Mesendoderm (in vitro differentiated cells): ENCODE results near the gene SHROOM4.

Experiments used
- DNase-seq: peaks from one replicate; pipeline ENCODE4 v3.0.0; 2013
- H2AK5ac ChIP-seq: 2 replicates; pipeline ENCODE4 v1.6.1; 2013; ENCODE audit warnings: low read length, inconsistent platforms
- H2BK120ac ChIP-seq: 2 replicates; pipeline ENCODE4 v1.6.1; 2013; ENCODE audit warnings: low read depth, mild to moderate bottlenecking, low read length, moderate library complexity, mixed read lengths
- H2BK15ac ChIP-seq: replicated peaks from 2 replicates; pipeline ENCODE4 v1.6.1; 2013; ENCODE audit warnings: low read depth, mild to moderate bottlenecking, moderate library complexity
- H2BK5ac ChIP-seq: 2 replicates; pipeline ENCODE4 v1.6.1; 2013; ENCODE audit warnings: low read length, inconsistent platforms
- H3K18ac ChIP-seq: 2 replicates; pipeline ENCODE4 v1.6.1; 2013; ENCODE audit warnings: mild to moderate bottlenecking, low read length, mixed read lengths
- H3K23ac ChIP-seq: one replicate; pipeline ENCODE4 v1.6.1; 2013; ENCODE audit warnings: low read length
- H3K27ac ChIP-seq: 2 replicates; pipeline ENCODE4 v1.5.1; 2013; ENCODE audit warnings: low read depth, mild to moderate bottlenecking, inconsistent platforms, low read length, moderate library complexity
- H3K27me3 ChIP-seq: 2 replicates; pipeline ENCODE4 v1.6.1; 2013; ENCODE audit warnings: low read length, control low read depth, mild to moderate bottlenecking, inconsistent platforms; ENCODE audit not compliant: insufficient read depth, poor library complexity
- H3K36me3 ChIP-seq: 2 replicates; pipeline ENCODE4 v1.6.1; 2013; ENCODE audit warnings: low read length, inconsistent platforms; ENCODE audit not compliant: control insufficient read depth, insufficient read depth
- H3K4ac ChIP-seq: one replicate; pipeline ENCODE4 v1.6.1; 2013; ENCODE audit warnings: low read depth, mild to moderate bottlenecking, low read length, moderate library complexity
- H3K4me1 ChIP-seq: 2 replicates; pipeline ENCODE4 v1.6.1; 2013; ENCODE audit warnings: low read depth, low read length, inconsistent platforms; ENCODE audit not compliant: control insufficient read depth
- H3K4me2 ChIP-seq: 2 replicates; pipeline ENCODE4 v1.6.1; 2013; ENCODE audit warnings: low read length
- H3K4me3 ChIP-seq: 2 replicates; pipeline ENCODE4 v1.5.1; 2013; ENCODE audit warnings: mild to moderate bottlenecking, low read length
- H3K56ac ChIP-seq: one replicate; pipeline ENCODE4 v1.6.1; 2013; ENCODE audit warnings: low read length
- H3K79me1 ChIP-seq: 2 replicates; pipeline ENCODE4 v1.6.1; 2013; ENCODE audit warnings: low read length, inconsistent platforms
- H3K79me2 ChIP-seq: 2 replicates; pipeline ENCODE4 v1.6.1; 2013; ENCODE audit warnings: mild to moderate bottlenecking, low read length; ENCODE audit not compliant: control insufficient read depth, insufficient read depth
- H3K9ac ChIP-seq: 2 replicates; pipeline ENCODE4 v1.6.1; 2013; ENCODE audit warnings: low read length, inconsistent platforms
- H4K5ac ChIP-seq: one replicate; pipeline ENCODE4 v1.6.1; 2013; ENCODE audit warnings: low read length
- H4K8ac ChIP-seq: one replicate; pipeline ENCODE4 v1.6.1; 2013; ENCODE audit warnings: low read depth, mild to moderate bottlenecking, control low read depth, low read length, moderate library complexity
- WGBS: extraction: QIAGEN DNeasy Blood & Tissue Kit; methylation state at CpG from one replicate; pipeline ENCODE4 v1.1.7; 2013; ENCODE audit warnings: low lambda C conversion rate, missing lambda C conversion rate; ENCODE audit not compliant: insufficient coverage; ENCODE audit errors: extremely low coverage; 5-methylcytosine and 5-hydroxymethylcytosine counted together

The SHROOM4 gene

DNA sequence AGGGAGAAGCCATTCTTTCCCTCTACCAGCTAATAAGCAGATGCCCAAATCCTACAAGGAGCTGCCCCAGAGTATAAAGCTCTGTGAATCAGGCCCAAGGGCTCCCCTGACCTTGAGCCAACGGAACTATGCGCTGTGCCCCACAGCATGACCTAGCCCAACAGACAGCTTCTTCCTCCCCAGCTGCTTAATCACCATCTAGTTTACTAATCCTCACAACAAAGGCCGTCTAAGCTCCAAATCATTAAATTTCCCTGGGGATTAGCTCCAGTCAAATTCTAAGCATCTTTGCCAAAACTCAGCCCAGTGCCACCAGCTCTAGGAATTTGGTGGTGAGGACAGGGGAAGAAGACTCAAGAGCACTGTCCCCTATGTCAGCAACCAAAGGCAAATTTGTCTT, 113.1 kb downstream of the SHROOM4 start:
- no peaks in the 10 kb centered on the region for H3K36me3 ChIP-seq
- DNase-seq: peak; percentile 59
- H2BK5ac ChIP-seq: no peak overlapping the region
- H3K56ac ChIP-seq: peak overlapping the region; percentile 42
- no peaks in the 10 kb centered on the region for H3K27me3 ChIP-seq
- no peaks in the 10 kb centered on the region for H3K79me1 ChIP-seq
- H3K9ac ChIP-seq: no peak overlapping the region
- H4K8ac ChIP-seq: no peak overlapping the region
- WGBS: no CpG with 5 or more reads among the region's 3 CpGs
- H3K27ac ChIP-seq: peak overlapping the region; percentile 19
- H2BK15ac ChIP-seq: no peak overlapping the region
- no peak overlapping the region for H3K4me3 ChIP-seq
- H4K5ac ChIP-seq: no peak overlapping the region
- H2BK120ac ChIP-seq: no peak overlapping the region
- H3K4ac ChIP-seq: peak overlapping the region; percentile 36
- no peak overlapping the region for H3K18ac ChIP-seq
- H3K79me2 ChIP-seq: no peaks in the 10 kb centered on the region
- no peak overlapping the region for H2AK5ac ChIP-seq
- H3K4me1 ChIP-seq: peaks cover 3% of the 10 kb centered on the region
- H3K23ac ChIP-seq: no peak overlapping the region
- no peak overlapping the region for H3K4me2 ChIP-seq

DNA sequence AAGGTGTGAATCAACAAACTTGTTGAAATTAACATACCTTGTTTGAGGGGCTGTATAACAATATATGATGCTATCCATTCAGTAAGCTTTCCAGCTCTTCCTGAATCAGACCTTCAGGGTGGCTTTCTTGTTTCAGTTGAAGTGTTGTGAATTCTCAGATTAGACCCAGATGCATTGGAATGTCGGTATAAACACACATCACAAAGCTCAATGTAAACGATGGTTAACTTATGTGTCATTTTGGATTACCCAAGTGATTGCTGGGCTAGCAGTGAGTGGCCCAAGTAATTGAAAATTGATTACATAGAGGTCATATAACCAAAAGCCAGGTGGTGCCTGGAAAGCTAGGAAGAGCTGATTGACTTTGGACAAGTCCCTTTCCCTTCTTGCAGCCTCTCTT, 115.0 kb downstream of the SHROOM4 start:
- Histone ChIP-seq H3K56ac (no peak overlapping the region), H2BK15ac (no peak overlapping the region), H3K4me3 (no peak overlapping the region), H3K27ac (peak overlapping the region; percentile 66), H3K4me1 (peaks cover 3% of the 10 kb centered on the region), H3K79me1 (no peaks in the 10 kb centered on the region), H2BK5ac (no peak overlapping the region), H3K27me3 (no peaks in the 10 kb centered on the region), H2AK5ac (no peak overlapping the region), H4K8ac (no peak overlapping the region), H4K5ac (no peak overlapping the region), H3K18ac (no peak overlapping the region), H3K4me2 (no peak overlapping the region), H2BK120ac (no peak overlapping the region), H3K23ac (no peak overlapping the region), H3K4ac (no peak overlapping the region), H3K9ac (no peak overlapping the region), H3K36me3 (no peaks in the 10 kb centered on the region), H3K79me2 (no peaks in the 10 kb centered on the region)
- DNase-seq: peak; percentile 56
- WGBS: no CpG with 5 or more reads among the region's 2 CpGs

DNA sequence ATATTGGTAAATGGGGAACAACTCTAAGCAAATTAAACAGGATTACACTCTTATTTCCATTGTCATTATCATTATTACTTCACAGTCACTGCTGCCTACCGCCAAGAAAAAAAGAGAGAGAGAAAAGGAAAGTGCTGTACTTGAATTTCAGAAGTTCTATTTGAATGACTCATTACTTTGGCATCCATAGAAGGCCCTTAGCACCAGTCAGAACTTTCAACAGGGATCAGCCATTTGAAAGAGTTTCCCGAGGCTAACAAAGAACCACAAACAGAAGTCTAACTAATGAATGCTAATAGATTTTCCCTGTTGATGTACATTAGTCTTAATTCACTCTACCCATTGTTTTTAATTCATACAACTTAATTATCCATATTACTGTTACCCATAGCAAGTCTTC, 116.3 kb downstream of the SHROOM4 start:
- no peak overlapping the region for H3K9ac ChIP-seq
- H4K8ac ChIP-seq: no peak overlapping the region
- H2BK120ac ChIP-seq: no peak overlapping the region
- H2AK5ac ChIP-seq: no peak overlapping the region
- H3K27me3 ChIP-seq: no peaks in the 10 kb centered on the region
- H2BK5ac ChIP-seq: no peak overlapping the region
- no CpG with 5 or more reads among the region's 2 CpGs for WGBS
- no peak overlapping the region for H3K4me2 ChIP-seq
- H3K4ac ChIP-seq: no peak overlapping the region
- no peak overlapping the region for H3K27ac ChIP-seq
- no peaks in the 10 kb centered on the region for H3K36me3 ChIP-seq
- no peak overlapping the region for H2BK15ac ChIP-seq
- H3K18ac ChIP-seq: no peak overlapping the region
- no peak overlapping the region for H3K56ac ChIP-seq
- no peak overlapping the region for H4K5ac ChIP-seq
- DNase-seq: peak; percentile 85
- H3K79me1 ChIP-seq: no peaks in the 10 kb centered on the region
- H3K4me1 ChIP-seq: peaks cover 3% of the 10 kb centered on the region
- no peak overlapping the region for H3K4me3 ChIP-seq
- no peaks in the 10 kb centered on the region for H3K79me2 ChIP-seq
- no peak overlapping the region for H3K23ac ChIP-seq

DNA sequence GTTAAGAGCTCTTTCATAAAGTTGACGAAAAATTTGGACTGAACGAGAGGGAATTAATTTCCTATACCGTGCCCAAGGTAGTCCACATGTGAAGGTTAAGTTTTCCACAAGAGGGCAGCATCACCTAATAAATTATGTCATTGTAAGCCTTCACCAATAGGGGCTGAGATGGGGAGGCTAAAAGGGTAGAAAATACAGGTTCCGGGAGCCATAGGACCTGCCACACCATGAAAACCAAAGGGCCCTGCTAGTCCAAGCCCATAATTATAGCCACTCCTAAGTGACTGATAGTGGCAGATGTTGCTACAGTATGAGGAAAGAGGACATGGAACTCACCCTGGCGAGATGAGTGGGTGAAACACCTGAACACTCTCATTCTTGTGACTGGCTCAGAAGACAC, 122.2 kb downstream of the SHROOM4 start:
- Histone ChIP-seq H3K23ac (no peak overlapping the region), H2BK5ac (no peak overlapping the region), H3K27ac (no peak overlapping the region), H3K56ac (no peak overlapping the region), H3K79me2 (no peaks in the 10 kb centered on the region), H3K4me1 (no peaks in the 10 kb centered on the region), H4K8ac (no peak overlapping the region), H2BK120ac (no peak overlapping the region), H4K5ac (no peak overlapping the region), H2AK5ac (no peak overlapping the region), H3K27me3 (no peaks in the 10 kb centered on the region), H3K4ac (no peak overlapping the region), H3K36me3 (no peaks in the 10 kb centered on the region), H3K4me3 (no peak overlapping the region), H2BK15ac (no peak overlapping the region), H3K9ac (no peak overlapping the region), H3K79me1 (no peaks in the 10 kb centered on the region), H3K4me2 (no peak overlapping the region), H3K18ac (no peak overlapping the region)
- peak; percentile 72 for DNase-seq
- WGBS: no CpG with 5 or more reads among the region's 5 CpGs

DNA sequence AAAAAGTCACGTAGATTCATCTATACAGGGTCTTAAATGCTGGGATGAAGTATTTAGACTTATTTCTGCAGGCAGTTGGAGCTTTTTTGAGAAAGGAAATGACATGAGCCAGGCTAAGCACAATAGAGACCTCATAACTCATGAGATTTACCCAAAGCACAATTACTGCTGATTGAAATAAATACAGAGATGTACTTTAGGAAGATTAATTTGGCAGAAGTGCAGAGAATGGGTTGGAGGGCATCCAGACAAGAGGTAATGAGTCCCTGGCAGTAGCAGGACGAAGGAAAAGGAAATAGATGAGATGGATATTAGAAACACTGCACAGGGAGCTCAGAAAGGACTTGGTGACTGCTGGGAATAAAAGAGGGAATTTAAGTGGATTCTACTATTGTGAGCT, 129.1 kb downstream of the SHROOM4 start:
- Histone ChIP-seq H4K8ac (no peak overlapping the region), H3K23ac (no peak overlapping the region), H4K5ac (no peak overlapping the region), H3K27ac (no peak overlapping the region), H3K4me1 (no peaks in the 10 kb centered on the region), H2BK15ac (no peak overlapping the region), H3K4me2 (no peak overlapping the region), H3K18ac (no peak overlapping the region), H3K4me3 (no peak overlapping the region), H2BK120ac (no peak overlapping the region), H3K79me2 (no peaks in the 10 kb centered on the region), H3K4ac (no peak overlapping the region), H3K9ac (no peak overlapping the region), H3K79me1 (no peaks in the 10 kb centered on the region), H3K56ac (no peak overlapping the region), H2AK5ac (no peak overlapping the region), H2BK5ac (no peak overlapping the region), H3K27me3 (no peaks in the 10 kb centered on the region), H3K36me3 (no peaks in the 10 kb centered on the region)
- WGBS: no CpG with 5 or more reads among the region's 2 CpGs
- DNase-seq: no peak

DNA sequence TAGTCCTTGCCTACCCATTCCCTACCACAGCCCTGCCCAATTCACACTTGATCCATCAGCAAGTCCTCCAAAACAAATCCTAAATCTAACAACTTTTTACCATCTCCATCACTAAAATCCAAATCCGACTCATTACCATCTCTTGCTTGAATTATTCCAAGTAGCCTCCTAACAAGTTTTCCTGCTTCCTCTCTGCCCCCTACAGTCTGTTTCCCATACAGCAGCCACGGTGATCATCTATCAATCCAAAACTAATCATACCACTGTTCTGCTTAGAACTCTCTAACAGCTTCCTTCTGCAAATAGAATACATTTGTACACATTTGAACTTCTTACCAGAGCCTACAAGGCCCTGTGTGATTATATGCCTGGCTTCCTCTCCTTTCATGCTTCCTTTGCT, 133.0 kb downstream of the SHROOM4 start:
- Histone ChIP-seq H4K8ac (no peak overlapping the region), H3K4me3 (no peak overlapping the region), H3K56ac (no peak overlapping the region), H3K4me1 (no peaks in the 10 kb centered on the region), H3K36me3 (no peaks in the 10 kb centered on the region), H3K18ac (no peak overlapping the region), H2BK120ac (no peak overlapping the region), H2BK15ac (no peak overlapping the region), H3K27ac (no peak overlapping the region), H3K27me3 (no peaks in the 10 kb centered on the region), H3K79me1 (no peaks in the 10 kb centered on the region), H4K5ac (no peak overlapping the region), H3K4me2 (no peak overlapping the region), H2BK5ac (no peak overlapping the region), H3K23ac (no peak overlapping the region), H2AK5ac (no peak overlapping the region), H3K4ac (no peak overlapping the region), H3K79me2 (no peaks in the 10 kb centered on the region), H3K9ac (no peak overlapping the region)
- DNase-seq: no peak
- WGBS: 100% methylated on average over 1 of the region's 2 CpGs
